ENCODE results near the gene HS6ST1. TPM values are rescaled to one million over a fixed set of nuclear protein-coding genes. Genes with fewer than 3 reads are reported as not detected.

The HS6ST1 gene
- total and polyA plus RNA-seq, 2 donors (not counting 3 experiments of a cell fraction or from before 2014, with no cell fraction given): 12.8 to 19.4 TPM

DNA sequence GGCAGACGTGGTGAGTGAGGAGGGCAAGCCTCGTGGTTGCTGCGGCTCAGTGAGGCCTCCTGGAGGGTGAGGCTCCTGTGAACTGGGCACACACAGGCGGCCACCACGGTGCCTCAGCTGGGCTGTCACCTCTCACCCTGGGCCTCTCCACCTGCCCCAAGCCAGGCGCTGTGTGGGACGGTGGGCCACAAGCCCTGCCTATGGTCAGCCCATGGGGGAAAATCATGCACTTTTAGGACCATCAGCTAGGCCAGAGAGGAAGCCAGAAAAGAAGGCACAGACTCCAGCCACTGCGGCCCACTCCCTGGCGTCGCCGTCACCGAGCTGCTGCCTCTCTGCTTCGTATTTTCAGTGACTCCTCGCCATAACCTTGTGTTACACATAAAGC is 28.5 kb upstream of the HS6ST1 start:
- no TSS peak for BruUV-seq (replicated peaks)
- Histone ChIP-seq H3K27ac (ENCODE audit: insufficient read depth, low read depth, low read length) (no peak overlapping the region), H3K9me1 (replicated peaks; ENCODE audit: control insufficient read depth, extremely low read depth, insufficient read depth, low read length) (no peaks in the 10 kb centered on the region), H3K4me3 (replicated peaks in 1 of 3; ENCODE audit: insufficient read depth in 1 of 3, low read depth in 1 of 3, low read length in 3 of 3) (no peak overlapping the region), H3K9me3 (replicated peaks; ENCODE audit: control insufficient read depth, insufficient read depth, low read length) (no peaks in the 10 kb centered on the region), H3K27me3 (ENCODE audit: control insufficient read depth in 2 of 2, insufficient read depth in 2 of 2, low read length in 2 of 2) (peaks cover 0 to 3% of the 10 kb centered on the region in 2 experiments), H4K20me1 (replicated peaks; ENCODE audit: control insufficient read depth, extremely low read depth, insufficient read depth, low read length) (no peaks in the 10 kb centered on the region), H3K79me2 (ENCODE audit: control insufficient read depth, insufficient read depth, low read length) (no peaks in the 10 kb centered on the region), H3K4me1 (ENCODE audit: control insufficient read depth, extremely low read depth, insufficient read depth, low read length) (no peaks in the 10 kb centered on the region), H3K9ac (replicated peaks; ENCODE audit: extremely low read depth, insufficient read depth, low read length) (no peak overlapping the region), H2AFZ (ENCODE audit: low read depth, low read length) (no peak overlapping the region), H3K4me2 (ENCODE audit: insufficient read depth, low read length) (no peak overlapping the region), H3K36me3 (ENCODE audit: control insufficient read depth in 2 of 2, extremely low read depth in 1 of 2, insufficient read depth in 2 of 2, low read length in 2 of 2) (no peaks in the 10 kb centered on the region)
- DNase-seq (ENCODE audit: low read depth, low spot score) (no peak), FAIRE-seq (no peak)
- ChIA-PET POLR2A (no interaction called here), CTCF (interaction anchor here (0.9 to 1.0 kb wide), 2 partner anchors 10 to 17 kb away, joined by 3 to 4 read pairs; no protein-coding TSS in a partner anchor)
- TF ChIP-seq FOS (IDR thresholded peaks at IDR 0.05; ENCODE audit: borderline replicate concordance, insufficient read depth, low read length): no peak
- TF ChIP-seq JUN (IDR thresholded peaks at IDR 0.05; ENCODE audit: borderline replicate concordance, insufficient read depth, insufficient read length, low read depth): no peak
- TF ChIP-seq MYC (IDR thresholded peaks at IDR 0.05; ENCODE audit: low read depth, low read length): no peak
- no peak for TF ChIP-seq POLR2AphosphoS5 (IDR thresholded peaks at IDR 0.05; ENCODE audit: insufficient read depth, low read depth, low read length)
- no peak for TF ChIP-seq POLR2A (IDR thresholded peaks at IDR 0.05; ENCODE audit: low read depth, low read length)
- TF ChIP-seq GATA2 (IDR thresholded peaks at IDR 0.05; ENCODE audit: insufficient read depth, insufficient read length, low read depth, low read length): no peak
- TF ChIP-seq EZH2 (IDR thresholded peaks at IDR 0.05; ENCODE audit: borderline replicate concordance, low read depth, low read length, severe bottlenecking): no peak
- TF ChIP-seq, protein P1, sequence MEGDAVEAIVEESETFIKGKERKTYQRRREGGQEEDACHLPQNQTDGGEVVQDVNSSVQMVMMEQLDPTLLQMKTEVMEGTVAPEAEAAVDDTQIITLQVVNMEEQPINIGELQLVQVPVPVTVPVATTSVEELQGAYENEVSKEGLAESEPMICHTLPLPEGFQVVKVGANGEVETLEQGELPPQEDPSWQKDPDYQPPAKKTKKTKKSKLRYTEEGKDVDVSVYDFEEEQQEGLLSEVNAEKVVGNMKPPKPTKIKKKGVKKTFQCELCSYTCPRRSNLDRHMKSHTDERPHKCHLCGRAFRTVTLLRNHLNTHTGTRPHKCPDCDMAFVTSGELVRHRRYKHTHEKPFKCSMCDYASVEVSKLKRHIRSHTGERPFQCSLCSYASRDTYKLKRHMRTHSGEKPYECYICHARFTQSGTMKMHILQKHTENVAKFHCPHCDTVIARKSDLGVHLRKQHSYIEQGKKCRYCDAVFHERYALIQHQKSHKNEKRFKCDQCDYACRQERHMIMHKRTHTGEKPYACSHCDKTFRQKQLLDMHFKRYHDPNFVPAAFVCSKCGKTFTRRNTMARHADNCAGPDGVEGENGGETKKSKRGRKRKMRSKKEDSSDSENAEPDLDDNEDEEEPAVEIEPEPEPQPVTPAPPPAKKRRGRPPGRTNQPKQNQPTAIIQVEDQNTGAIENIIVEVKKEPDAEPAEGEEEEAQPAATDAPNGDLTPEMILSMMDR (IDR thresholded peaks at IDR 0.05; ENCODE audit: extremely low read depth in 1 of 2, insufficient read depth in 1 of 2, low read depth in 1 of 2, low read length in 2 of 2): no peak
- TF ChIP-seq, protein P2, sequence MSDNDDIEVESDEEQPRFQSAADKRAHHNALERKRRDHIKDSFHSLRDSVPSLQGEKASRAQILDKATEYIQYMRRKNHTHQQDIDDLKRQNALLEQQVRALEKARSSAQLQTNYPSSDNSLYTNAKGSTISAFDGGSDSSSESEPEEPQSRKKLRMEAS (IDR thresholded peaks at IDR 0.05; ENCODE audit: insufficient read depth, insufficient read length): no peak
- dilution Hi-C loops (cut with MboI; ENCODE audit: extremely low pct_ligation_motif_present, low sequenced_read_pairs): no loop called here
- intact Hi-C loops (cut with micrococcal nuclease): no loop called here
